IMR-90 (cell line): ENCODE data around the gene TRPC3.

Experiments used
- BHLHE40 ChIP-seq: fragments of 150-350 bp; IDR thresholded peaks from 2 replicates; pipeline ENCODE4 v1.6.1; 2016; ENCODE audit warnings: mild to moderate bottlenecking, low read depth, low read length
- CEBPB ChIP-seq: IDR thresholded peaks from 2 replicates; pipeline ENCODE4 v1.6.1; 2012; ENCODE audit warnings: low read depth, low read length, improper control_type of control experiment
- CHD1 ChIP-seq: IDR thresholded peaks from 2 replicates; pipeline ENCODE4 v1.6.1; 2012; ENCODE audit warnings: low read depth, low read length, improper control_type of control experiment
- CTCF ChIP-seq: conservative IDR thresholded peaks from 2 replicates; pipeline ENCODE4 v1.5.1; 2012; ENCODE audit warnings: mild to moderate bottlenecking, low read depth, low read length, improper control_type of control experiment
- ELK1 ChIP-seq: fragments of 150-350 bp; IDR thresholded peaks from 2 replicates; pipeline ENCODE4 v1.6.1; 2016; ENCODE audit warnings: low read depth, mild to moderate bottlenecking, low read length, moderate library complexity, borderline replicate concordance
- FOS ChIP-seq: fragments of 150-350 bp; IDR thresholded peaks from 2 replicates; pipeline ENCODE4 v1.6.1; 2016; ENCODE audit warnings: low read depth, low read length
- MAFK ChIP-seq: IDR thresholded peaks from 2 replicates; pipeline ENCODE4 v1.6.1; 2012; ENCODE audit warnings: low read depth, low read length, improper control_type of control experiment
- MAZ ChIP-seq: IDR thresholded peaks from 2 replicates; pipeline ENCODE4 v1.6.1; 2012; ENCODE audit warnings: low read depth, mild to moderate bottlenecking, low read length, improper control_type of control experiment, moderate library complexity, borderline replicate concordance
- MXI1 ChIP-seq: IDR thresholded peaks from 2 replicates; pipeline ENCODE4 v1.6.1; 2012; ENCODE audit warnings: low read depth, mild to moderate bottlenecking, low read length, moderate library complexity, borderline replicate concordance
- NFE2L2 ChIP-seq: fragments of 150-350 bp; IDR thresholded peaks from 2 replicates; pipeline ENCODE4 v1.6.1; 2016; ENCODE audit warnings: low read depth, mild to moderate bottlenecking, low read length
- POLR2A ChIP-seq: IDR thresholded peaks from 2 replicates; pipeline ENCODE4 v1.6.1; 2012; ENCODE audit warnings: mild to moderate bottlenecking, low read depth, low read length
- RAD21 ChIP-seq: IDR thresholded peaks from 2 replicates; pipeline ENCODE4 v1.6.1; 2012; ENCODE audit warnings: low read length, improper control_type of control experiment
- RCOR1 ChIP-seq: IDR thresholded peaks from 2 replicates; pipeline ENCODE4 v1.6.1; 2012; ENCODE audit warnings: mild to moderate bottlenecking, low read length, improper control_type of control experiment; ENCODE audit not compliant: insufficient replicate concordance
- USF2 ChIP-seq: fragments of 150-350 bp; IDR thresholded peaks from 2 replicates; pipeline ENCODE4 v1.6.1; 2017; ENCODE audit warnings: mild to moderate bottlenecking, antibody characterized with exemption, low read length, low read depth

GRCh38 chr4:121898150-121898549 lies 53.7 kb downstream of the TRPC3 start:
- no peak for TF ChIP-seq CEBPB
- TF ChIP-seq CTCF, result no peak
- TF ChIP-seq RCOR1, result no peak
- TF ChIP-seq MXI1, result no peak
- TF ChIP-seq POLR2A, result no peak
- no peak for TF ChIP-seq BHLHE40
- TF ChIP-seq FOS, result no peak
- TF ChIP-seq RAD21, result no peak
- TF ChIP-seq USF2, result no peak
- TF ChIP-seq MAFK, result no peak
- TF ChIP-seq NFE2L2, result no peak
- TF ChIP-seq CHD1, result no peak
- TF ChIP-seq MAZ, result no peak
- no peak for TF ChIP-seq ELK1
